Measurements from ENCODE around the gene IGSF21.

Gene IGSF21

GRCh38 chr1:18373882-18374493 is 266.4 kb downstream of the IGSF21 start:
- no peaks in the 10 kb centered on the region for H3K36me3 ChIP-seq (replicated peaks; ENCODE audit: insufficient read depth, low read length)
- peaks cover 85% of the 10 kb centered on the region for H3K27me3 ChIP-seq (replicated peaks; ENCODE audit: insufficient read depth, low read length)
- H3K4me2 ChIP-seq (ENCODE audit: low read depth, low read length), result no peak overlapping the region
- H3K4me1 ChIP-seq (ENCODE audit: low read length), result no peaks in the 10 kb centered on the region
- no peak for DNase-seq
- no peak overlapping the region for H3K4me3 ChIP-seq (ENCODE audit: low read length)
- H3K79me2 ChIP-seq (ENCODE audit: low read length), result no peaks in the 10 kb centered on the region
- no peaks in the 10 kb centered on the region for H3F3A ChIP-seq (ENCODE audit: insufficient read depth, low read length)
- no peak overlapping the region for H3K9ac ChIP-seq (ENCODE audit: low read length)
- H4K20me1 ChIP-seq (ENCODE audit: insufficient read depth, low read length), result no peaks in the 10 kb centered on the region
- H3K27ac ChIP-seq (ENCODE audit: low read length), result no peak overlapping the region
- no peaks in the 10 kb centered on the region for H3K9me2 ChIP-seq (replicated peaks; ENCODE audit: insufficient read depth, low read length)
- no peaks in the 10 kb centered on the region for H3K9me3 ChIP-seq (replicated peaks; ENCODE audit: insufficient read depth, low read length)
- no peak overlapping the region for H2AFZ ChIP-seq (ENCODE audit: low read length)
- no peak for TF ChIP-seq EZH2phosphoT487 (IDR thresholded peaks at IDR 0.05; ENCODE audit: low read length)
- TF ChIP-seq EZH2 (optimal IDR thresholded peaks at IDR 0.05; ENCODE audit: low read depth, low read length), result no peak
- TF ChIP-seq, protein P1, sequence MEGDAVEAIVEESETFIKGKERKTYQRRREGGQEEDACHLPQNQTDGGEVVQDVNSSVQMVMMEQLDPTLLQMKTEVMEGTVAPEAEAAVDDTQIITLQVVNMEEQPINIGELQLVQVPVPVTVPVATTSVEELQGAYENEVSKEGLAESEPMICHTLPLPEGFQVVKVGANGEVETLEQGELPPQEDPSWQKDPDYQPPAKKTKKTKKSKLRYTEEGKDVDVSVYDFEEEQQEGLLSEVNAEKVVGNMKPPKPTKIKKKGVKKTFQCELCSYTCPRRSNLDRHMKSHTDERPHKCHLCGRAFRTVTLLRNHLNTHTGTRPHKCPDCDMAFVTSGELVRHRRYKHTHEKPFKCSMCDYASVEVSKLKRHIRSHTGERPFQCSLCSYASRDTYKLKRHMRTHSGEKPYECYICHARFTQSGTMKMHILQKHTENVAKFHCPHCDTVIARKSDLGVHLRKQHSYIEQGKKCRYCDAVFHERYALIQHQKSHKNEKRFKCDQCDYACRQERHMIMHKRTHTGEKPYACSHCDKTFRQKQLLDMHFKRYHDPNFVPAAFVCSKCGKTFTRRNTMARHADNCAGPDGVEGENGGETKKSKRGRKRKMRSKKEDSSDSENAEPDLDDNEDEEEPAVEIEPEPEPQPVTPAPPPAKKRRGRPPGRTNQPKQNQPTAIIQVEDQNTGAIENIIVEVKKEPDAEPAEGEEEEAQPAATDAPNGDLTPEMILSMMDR (IDR thresholded peaks at IDR 0.05; ENCODE audit: low read length), result peak; percentile 60

GRCh38 chr1:18376661-18377060 is 269.1 kb downstream of the IGSF21 start:
- Histone ChIP-seq H3K4me3 (ENCODE audit: low read length) (no peak overlapping the region), H3K9me2 (replicated peaks; ENCODE audit: insufficient read depth, low read length) (no peaks in the 10 kb centered on the region), H3K27ac (ENCODE audit: low read length) (no peak overlapping the region), H3K79me2 (ENCODE audit: low read length) (no peaks in the 10 kb centered on the region), H3K4me1 (ENCODE audit: low read length) (no peaks in the 10 kb centered on the region), H3K27me3 (replicated peaks; ENCODE audit: insufficient read depth, low read length) (peaks cover 73% of the 10 kb centered on the region), H3K9ac (ENCODE audit: low read length) (no peak overlapping the region), H3K36me3 (replicated peaks; ENCODE audit: insufficient read depth, low read length) (no peaks in the 10 kb centered on the region), H4K20me1 (ENCODE audit: insufficient read depth, low read length) (no peaks in the 10 kb centered on the region), H2AFZ (ENCODE audit: low read length) (no peak overlapping the region), H3F3A (ENCODE audit: insufficient read depth, low read length) (no peaks in the 10 kb centered on the region), H3K4me2 (ENCODE audit: low read depth, low read length) (no peak overlapping the region), H3K9me3 (replicated peaks; ENCODE audit: insufficient read depth, low read length) (no peaks in the 10 kb centered on the region)
- TF ChIP-seq EZH2phosphoT487 (IDR thresholded peaks at IDR 0.05; ENCODE audit: low read length) (no peak), EZH2 (optimal IDR thresholded peaks at IDR 0.05; ENCODE audit: low read depth, low read length) (no peak)
- TF ChIP-seq, protein P1 (IDR thresholded peaks at IDR 0.05; ENCODE audit: low read length), result no peak
- DNase-seq, result no peak

GRCh38 chr1:18380288-18380687 is 272.7 kb downstream of the IGSF21 start:
- Histone ChIP-seq H2AFZ (ENCODE audit: low read length) (no peak overlapping the region), H3K79me2 (ENCODE audit: low read length) (no peaks in the 10 kb centered on the region), H3K4me3 (ENCODE audit: low read length) (no peak overlapping the region), H3K27ac (ENCODE audit: low read length) (no peak overlapping the region), H3K9me3 (replicated peaks; ENCODE audit: insufficient read depth, low read length) (no peaks in the 10 kb centered on the region), H4K20me1 (ENCODE audit: insufficient read depth, low read length) (no peaks in the 10 kb centered on the region), H3K36me3 (replicated peaks; ENCODE audit: insufficient read depth, low read length) (no peaks in the 10 kb centered on the region), H3K4me2 (ENCODE audit: low read depth, low read length) (no peak overlapping the region), H3K4me1 (ENCODE audit: low read length) (no peaks in the 10 kb centered on the region), H3K27me3 (replicated peaks; ENCODE audit: insufficient read depth, low read length) (peaks cover 69% of the 10 kb centered on the region), H3K9me2 (replicated peaks; ENCODE audit: insufficient read depth, low read length) (no peaks in the 10 kb centered on the region), H3K9ac (ENCODE audit: low read length) (no peak overlapping the region), H3F3A (ENCODE audit: insufficient read depth, low read length) (no peaks in the 10 kb centered on the region)
- TF ChIP-seq, protein P1 (IDR thresholded peaks at IDR 0.05; ENCODE audit: low read length), result no peak
- TF ChIP-seq EZH2 (optimal IDR thresholded peaks at IDR 0.05; ENCODE audit: low read depth, low read length) (no peak), EZH2phosphoT487 (IDR thresholded peaks at IDR 0.05; ENCODE audit: low read length) (no peak)
- DNase-seq, result no peak
